ENCODE measurements around the gene EXOC3L2. TPM values are rescaled to one million over a fixed set of nuclear protein-coding genes. Genes with fewer than 3 reads are reported as not detected.

Gene EXOC3L2
- total RNA-seq, 1 experiment from 2014 or later: 0.61 TPM

GRCh38 chr19:45280471-45280961 lies 35.3 kb upstream of the EXOC3L2 start:
- Mint-ChIP-seq H3K4me3 (no peak overlapping the region), H3K27ac (no peak overlapping the region), H3K4me1 (peaks cover 0 to 5% of the 10 kb centered on the region in 2 experiments; a peak in 2 of 4 replicates), H3K27me3 (ENCODE audit: low read depth) (no peaks in the 10 kb centered on the region), H3K9me3 (no peaks in the 10 kb centered on the region), H3K36me3 (ENCODE audit: insufficient read depth in 1 of 3, low read depth in 3 of 3) (peaks cover 20 to 52% (median 51%) of the 10 kb centered on the region in 3 experiments)
- Histone ChIP-seq H2BK12ac (ENCODE audit: insufficient read length, low read depth, low read length) (no peak overlapping the region), H2AK5ac (ENCODE audit: insufficient read length, low read length) (no peak overlapping the region), H3T11ph (ENCODE audit: low read length) (no peak overlapping the region), H3K4me1 (ENCODE audit: insufficient read depth, low read length) (no peaks in the 10 kb centered on the region), H3K27ac (ENCODE audit: insufficient read length, low read depth, low read length) (no peak overlapping the region), H3K23me2 (ENCODE audit: insufficient read length, low read depth, low read length, poor library complexity, severe bottlenecking) (no peaks in the 10 kb centered on the region), H2AFZ (ENCODE audit: low read length) (no peak overlapping the region), H3K23ac (ENCODE audit: insufficient read length, low read depth, low read length) (no peak overlapping the region), H3K27me3 (ENCODE audit: insufficient read depth, low read length) (no peaks in the 10 kb centered on the region), H2BK5ac (ENCODE audit: insufficient read length, low read length) (no peak overlapping the region), H4K8ac (replicated peaks; ENCODE audit: insufficient read length, low read depth, low read length) (no peak overlapping the region), H4K20me1 (ENCODE audit: control insufficient read depth, insufficient read depth, insufficient read length) (no peaks in the 10 kb centered on the region), H2BK15ac (ENCODE audit: low read depth, low read length) (no peak overlapping the region), H4K91ac (ENCODE audit: insufficient read length, low read depth, low read length) (no peak overlapping the region), H3K4ac (ENCODE audit: low read depth, low read length) (no peak overlapping the region), H3K9ac (ENCODE audit: extremely low read depth, insufficient read length, low read length) (no peak overlapping the region), H4K5ac (ENCODE audit: insufficient read length, low read depth, low read length) (no peak overlapping the region), H3K9me3 (ENCODE audit: control insufficient read depth, low read depth, low read length) (no peaks in the 10 kb centered on the region), H2BK120ac (ENCODE audit: low read depth, low read length, poor library complexity, severe bottlenecking) (no peak overlapping the region), H3K79me1 (ENCODE audit: insufficient read depth, low read depth, low read length, poor library complexity, severe bottlenecking) (no peaks in the 10 kb centered on the region), H3K14ac (ENCODE audit: insufficient read depth, low read length) (no peak overlapping the region), H3K18ac (ENCODE audit: insufficient read length, low read depth, low read length) (no peak overlapping the region), H2BK20ac (ENCODE audit: low read depth, low read length, poor library complexity, severe bottlenecking) (no peak overlapping the region), H3K56ac (ENCODE audit: insufficient read length, low read depth, low read length) (no peak overlapping the region), H3K79me2 (ENCODE audit: insufficient read depth, low read length) (no peaks in the 10 kb centered on the region), H3K4me2 (ENCODE audit: insufficient read depth, insufficient read length, low read length) (no peak overlapping the region)
- WGBS (ENCODE audit: extremely low coverage, insufficient read length, low lambda C conversion rate): no CpG with 5 or more reads among the region's 19 CpGs
- DNase-seq: no peak
- TF ChIP-seq CTCF (conservative IDR thresholded peaks at IDR 0.05): no peak

Measured in H9 (cell line).